ENCODE results near the gene DPP8. TPM values are rescaled to one million over a fixed set of nuclear protein-coding genes. Genes with fewer than 3 reads are reported as not detected.
"Not testable (repeated sequence)": the region's sequence is repeated elsewhere in the genome, so short reads cannot be mapped to it uniquely, and the experiment has no call there.

DPP8 gene
- total RNA-seq, 1 experiment from 2014 or later: 16.8 TPM

- DNase-seq (ENCODE audit: low spot score): no peak
These were observed 111.6 kb downstream of the DPP8 start for GRCh38 chr15:65405791-65406423.

- no peak for DNase-seq (ENCODE audit: low spot score)
These were observed 113.2 kb downstream of the DPP8 start for GRCh38 chr15:65404186-65404872.

GRCh38 chr15:65402961-65403360 is 114.5 kb downstream of the DPP8 start:
- no peak for DNase-seq (ENCODE audit: low spot score)

- DNase-seq (ENCODE audit: low spot score): no peak
These were observed 115.8 kb downstream of the DPP8 start for GRCh38 chr15:65401611-65402240.

- DNase-seq (ENCODE audit: low spot score): peak; percentile 78
These were observed 116.5 kb downstream of the DPP8 start for GRCh38 chr15:65400760-65401610.

DNA sequence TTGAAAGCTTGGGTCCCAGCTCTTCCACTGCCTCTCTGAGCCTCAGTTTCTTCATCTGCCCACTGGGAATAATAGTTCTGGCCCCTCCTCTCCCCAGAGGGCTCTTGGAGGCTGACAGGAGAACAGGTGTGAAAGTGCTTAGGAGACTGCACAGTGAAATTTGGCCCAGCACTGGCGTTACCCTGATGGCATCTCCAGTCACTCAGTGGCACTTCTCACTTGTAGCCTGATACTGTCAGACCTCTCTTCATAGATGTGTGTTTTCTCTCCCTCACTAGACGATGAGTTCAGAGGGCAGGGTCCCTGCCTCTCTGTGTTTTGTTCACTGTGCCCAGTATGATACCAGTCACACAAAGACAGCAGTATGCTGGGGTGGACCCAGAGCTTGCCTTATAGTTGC is 117.5 kb downstream of the DPP8 start:
- DNase-seq (ENCODE audit: low spot score): no peak

DNA sequence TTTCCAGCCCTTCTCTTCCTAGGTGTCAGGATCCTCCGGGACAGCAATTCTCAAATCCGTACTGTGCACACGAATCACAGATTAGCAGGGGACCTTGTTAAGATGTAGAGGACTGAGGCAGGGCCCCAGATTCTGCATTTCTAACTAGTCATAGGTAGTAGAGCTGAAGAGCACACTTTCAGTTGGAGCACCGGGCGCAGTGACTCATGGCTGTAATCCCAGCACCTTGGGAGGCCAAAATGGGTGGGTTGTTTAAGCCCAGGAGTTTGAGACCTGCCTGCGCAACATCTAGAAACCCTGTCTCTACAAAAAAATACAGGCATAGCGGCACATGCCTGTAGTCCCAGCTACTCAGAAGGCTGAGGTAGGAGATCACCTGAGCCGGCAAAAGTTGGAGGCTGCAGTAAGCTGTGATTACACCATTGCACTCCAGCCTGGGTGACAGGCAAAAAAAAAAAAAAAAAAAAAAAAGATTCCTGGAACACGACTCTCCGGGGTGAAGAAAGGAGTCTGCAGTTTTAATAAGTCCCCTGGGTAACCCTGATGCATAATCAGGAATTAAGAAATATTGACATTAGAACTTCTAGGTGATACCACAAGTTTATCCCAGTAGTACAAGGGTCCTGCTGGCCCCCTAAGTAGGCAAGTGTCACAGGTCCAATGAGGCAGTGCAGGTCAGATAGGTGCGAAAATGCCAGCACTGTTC is 118.3 kb downstream of the DPP8 start:
- DNase-seq (ENCODE audit: low spot score): no peak

DNA sequence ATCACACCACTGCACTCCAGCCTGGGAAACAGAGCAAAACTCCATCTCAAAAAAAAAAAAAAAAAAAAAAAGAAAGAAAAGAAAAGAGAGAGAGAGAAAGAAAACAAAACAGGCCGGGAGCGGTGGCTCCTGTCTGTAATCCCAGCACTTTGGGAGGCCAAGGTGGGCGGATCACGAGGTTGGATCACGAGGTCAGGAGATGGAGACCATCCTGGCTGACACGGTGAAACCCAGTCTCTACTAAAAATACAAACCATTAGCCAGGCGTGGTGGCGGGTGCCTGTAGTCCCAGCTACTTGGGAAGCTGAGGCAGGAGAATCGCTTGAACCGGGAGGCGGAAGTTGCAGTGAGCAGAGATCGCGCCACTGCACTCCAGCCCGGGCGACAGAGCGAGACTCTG is 119.0 kb downstream of the DPP8 start:
- DNase-seq (ENCODE audit: low spot score): not testable (repeated sequence)

GRCh38 chr15:65396965-65397317 is 120.5 kb downstream of the DPP8 start:
- no peak for DNase-seq (ENCODE audit: low spot score)

- DNase-seq (ENCODE audit: low spot score): no peak
These were observed 121.1 kb downstream of the DPP8 start for GRCh38 chr15:65396283-65396964.

- no peak for DNase-seq (ENCODE audit: low spot score)
These were observed 121.8 kb downstream of the DPP8 start for GRCh38 chr15:65395567-65396202.

DNA sequence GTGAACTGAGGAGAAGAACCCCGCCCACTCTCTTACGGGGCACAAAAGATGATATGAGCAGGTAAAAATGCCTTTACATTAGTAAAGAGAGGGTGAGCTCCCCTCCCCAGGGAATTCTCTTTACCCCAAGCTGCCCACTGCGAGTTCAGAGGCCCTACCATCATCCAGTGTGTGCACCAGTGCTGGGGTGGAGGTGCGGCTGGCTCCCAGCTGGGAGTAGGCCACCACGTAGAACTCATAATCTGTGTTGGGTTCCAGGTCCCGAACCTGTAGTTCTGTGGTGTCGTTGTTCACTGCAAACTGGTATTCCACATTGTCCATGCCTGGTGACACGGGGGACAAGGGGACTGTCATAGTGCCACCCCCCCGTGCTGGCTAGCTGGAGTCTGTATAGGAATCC is 122.6 kb downstream of the DPP8 start:
- DNase-seq (ENCODE audit: low spot score): no peak

DNA sequence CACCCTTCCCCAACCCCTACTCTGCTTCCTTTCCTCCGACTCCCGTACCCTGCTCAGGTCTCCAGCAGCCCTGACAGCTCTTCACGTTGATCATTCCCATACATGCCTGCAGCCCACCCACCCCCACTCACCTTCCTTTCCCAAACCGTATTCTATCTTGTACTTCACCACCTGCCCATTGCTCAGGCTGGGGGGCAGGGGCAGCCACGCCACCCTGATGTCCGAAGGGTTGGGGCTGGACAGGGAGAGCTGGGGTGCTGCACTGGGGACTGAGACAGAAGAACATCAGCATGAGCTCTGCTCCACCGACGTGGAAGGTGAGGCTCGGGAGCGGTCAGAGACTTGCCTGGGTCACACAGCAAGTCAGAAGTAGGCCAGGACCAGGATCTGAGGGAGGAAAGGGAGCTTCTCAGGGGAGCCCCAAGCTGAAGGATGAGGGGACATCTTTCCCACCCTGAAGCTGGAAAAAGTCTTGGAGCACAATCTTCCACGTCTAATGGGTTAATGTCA is 123.2 kb downstream of the DPP8 start:
- no peak for DNase-seq (ENCODE audit: low spot score)

DNA sequence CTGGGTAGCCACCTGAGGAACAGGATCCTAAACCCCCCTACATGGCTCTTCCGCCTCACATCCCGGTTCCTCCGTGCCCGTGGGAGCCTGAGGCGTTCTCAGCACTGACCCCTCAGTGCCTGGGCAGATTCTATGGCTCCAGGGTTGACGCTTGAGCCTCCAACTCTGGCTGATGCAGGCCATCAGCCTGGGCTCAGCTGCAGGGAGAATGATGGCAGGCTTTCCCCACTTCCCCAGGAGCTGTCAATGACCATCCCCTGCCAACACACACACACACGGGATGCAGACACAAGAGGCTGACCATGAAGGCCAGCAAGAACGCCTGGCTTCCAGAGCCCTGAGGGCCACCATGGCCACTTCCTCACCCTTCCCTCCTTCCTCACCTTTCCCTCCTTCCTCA is 123.9 kb downstream of the DPP8 start:
- DNase-seq (ENCODE audit: low spot score): no peak

GRCh38 chr15:65393091-65393490 is 124.4 kb downstream of the DPP8 start:
- no peak for DNase-seq (ENCODE audit: low spot score)

Other genes with a start within 250 kb of the DPP8 start
- gene PARP16, start 230.8 kb downstream of the DPP8 start, total RNA-seq (2014; rRNA removed; shearing (Covaris generic)): 5.1 and 7.7 TPM in 2 replicates
- not detected in 2 replicates for gene RNU5A-1, start 221.6 kb downstream of the DPP8 start, total RNA-seq (2014; rRNA removed; shearing (Covaris generic))
- gene RNU5B-1, start 213.0 kb downstream of the DPP8 start, total RNA-seq (2014; rRNA removed; shearing (Covaris generic)): not detected in 2 replicates
- gene IGDCC3, start 139.7 kb downstream of the DPP8 start, total RNA-seq (2014; rRNA removed; shearing (Covaris generic)): not detected in 2 replicates
- 0.10 and 0.14 TPM in 2 replicates for gene IGDCC4, start 94.7 kb downstream of the DPP8 start, total RNA-seq (2014; rRNA removed; shearing (Covaris generic))
- gene HACD3, start 12.8 kb upstream of the DPP8 start, total RNA-seq (2014; rRNA removed; shearing (Covaris generic)): 98.2 and 105 TPM in 2 replicates
- 47.0 and 57.1 TPM in 2 replicates for gene INTS14, start 93.4 kb upstream of the DPP8 start, total RNA-seq (2014; rRNA removed; shearing (Covaris generic))
- 3.8 and 3.9 TPM in 2 replicates for gene SLC24A1, start 104.2 kb upstream of the DPP8 start, total RNA-seq (2014; rRNA removed; shearing (Covaris generic))

All from H4 (cell line).